NCI-H1105 (cell line): ENCODE data around the gene TYW1.
"Not testable (repeated sequence)": the region's sequence is repeated elsewhere in the genome, so short reads cannot be mapped to it uniquely, and the experiment has no call there.

ENCODE experiments used
- DNase-seq: peaks from one replicate; lab custom pipeline; 2025; lab: John Stamatoyannopoulos, UW

The TYW1 gene

GRCh38 chr7:67248364-67248763 is 251.7 kb downstream of the TYW1 start:
- DNase-seq: not testable (repeated sequence)

- no peak for DNase-seq
These were observed 255.4 kb downstream of the TYW1 start for GRCh38 chr7:67251986-67252558.

GRCh38 chr7:67255076-67255475 is 258.4 kb downstream of the TYW1 start:
- DNase-seq: not testable (repeated sequence)

- DNase-seq: peak; percentile 25
These were observed 261.1 kb downstream of the TYW1 start for GRCh38 chr7:67257779-67258178.

- DNase-seq: not testable (repeated sequence)
These were observed 262.7 kb downstream of the TYW1 start for GRCh38 chr7:67259363-67259762.

- not testable (repeated sequence) for DNase-seq
These were observed 263.5 kb downstream of the TYW1 start for GRCh38 chr7:67260166-67260586.

- DNase-seq: not testable (repeated sequence)
These were observed 267.4 kb downstream of the TYW1 start for GRCh38 chr7:67264000-67264399.

- not testable (repeated sequence) for DNase-seq
These were observed 269.4 kb downstream of the TYW1 start for GRCh38 chr7:67266070-67266469.

GRCh38 chr7:67267914-67268313 is 271.3 kb downstream of the TYW1 start:
- no peak for DNase-seq

- DNase-seq: not testable (repeated sequence)
These were observed 273.3 kb downstream of the TYW1 start for GRCh38 chr7:67269916-67270315.
